GM19438 (cell line): ENCODE results near the gene NAA40.
A peak's percentile ranks its signal among the peaks of the same experiment; 100 is the strongest.

Experiments
- ATAC-seq: cut with Tn5 transposase; IDR thresholded peaks from one replicate; pipeline ENCODE4 v1.9.1; 2021; ENCODE audit warnings: low read depth; ENCODE audit not compliant: unreplicated experiment

Gene NAA40

DNA sequence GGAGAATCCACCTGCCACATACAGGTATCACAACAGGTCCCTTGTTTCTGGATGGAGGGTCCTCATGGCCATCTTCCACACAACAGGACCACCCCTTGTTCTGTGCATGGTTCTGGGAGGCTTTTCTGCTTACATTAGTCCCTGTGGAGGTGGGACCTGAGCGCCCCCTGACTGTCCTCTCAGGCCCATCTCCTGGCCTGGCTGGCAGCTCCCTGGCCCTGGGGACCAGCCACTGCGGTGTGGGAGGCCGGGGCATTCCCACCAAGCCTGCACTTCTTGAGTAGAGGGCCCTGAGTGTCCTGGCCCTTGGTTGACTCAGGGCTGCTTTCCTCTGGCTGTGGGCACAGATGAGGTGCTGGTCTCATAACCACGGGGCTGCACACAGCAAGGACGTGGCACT lies 40.6 kb downstream of the NAA40 start:
- ATAC-seq = no peak

DNA sequence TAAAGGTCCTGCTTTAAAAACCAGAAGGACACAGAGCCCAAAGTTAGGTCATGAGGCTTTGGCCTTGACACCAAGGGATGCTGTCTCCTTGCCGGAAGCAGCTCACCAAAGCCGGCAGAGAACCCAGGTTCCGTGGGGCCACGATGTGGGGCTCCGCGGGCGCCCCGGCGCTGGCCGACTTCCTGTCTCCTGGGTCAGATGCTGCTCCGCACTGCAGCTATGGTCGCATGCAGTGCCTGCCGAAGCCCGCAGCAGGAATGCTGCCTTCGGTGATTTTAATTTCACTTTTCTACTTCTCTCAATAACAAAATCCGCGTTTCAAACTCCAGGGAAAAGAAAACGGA lies 47.0 kb downstream of the NAA40 start:
- ATAC-seq = peak; percentile 50

DNA sequence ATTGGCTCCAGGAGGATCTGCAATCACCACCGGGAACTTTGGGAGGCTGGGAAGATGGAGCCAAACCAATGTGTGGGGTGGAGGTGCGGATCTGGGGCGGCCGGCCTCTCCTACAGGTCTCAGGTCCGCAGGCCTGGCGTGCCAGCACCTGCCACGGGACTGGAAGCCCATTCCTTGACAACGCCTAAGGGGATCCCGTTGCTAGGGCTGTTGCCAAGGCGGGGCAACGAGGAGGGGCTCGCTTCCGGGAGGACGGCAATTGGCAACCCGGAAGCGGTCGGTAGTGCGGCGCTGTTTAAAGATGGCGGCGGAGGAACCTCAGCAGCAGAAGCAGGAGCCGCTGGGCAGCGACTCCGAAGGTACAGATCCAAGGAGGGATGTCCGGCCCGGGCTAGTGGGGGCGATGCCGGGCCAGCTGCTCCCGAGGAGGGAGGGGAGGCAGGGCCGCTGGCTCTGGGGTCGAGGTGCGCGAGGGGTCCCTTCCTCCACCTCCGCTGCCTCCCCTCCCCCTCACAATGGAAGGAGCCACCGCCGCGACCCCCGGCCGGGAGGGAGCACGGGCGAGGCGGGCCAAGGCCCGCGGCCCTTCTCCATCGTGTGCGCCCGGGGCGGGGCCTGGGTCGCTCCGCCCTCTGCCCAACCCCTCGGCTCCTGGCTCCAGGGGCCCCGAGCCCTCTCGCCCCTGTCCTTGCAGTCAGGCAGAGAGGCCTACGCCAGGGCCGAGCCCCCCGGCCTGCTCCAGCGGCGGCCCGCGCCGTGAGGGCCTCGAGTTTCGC lies 47.5 kb downstream of the NAA40 start, which contains the start of gene OTUB1:
TSS of gene OTUB1 (plus strand) at position 283 of the 776 bp plus-strand sequence. CDS start at position 302, 19 bp downstream.
- ATAC-seq = peak; percentile 92

DNA sequence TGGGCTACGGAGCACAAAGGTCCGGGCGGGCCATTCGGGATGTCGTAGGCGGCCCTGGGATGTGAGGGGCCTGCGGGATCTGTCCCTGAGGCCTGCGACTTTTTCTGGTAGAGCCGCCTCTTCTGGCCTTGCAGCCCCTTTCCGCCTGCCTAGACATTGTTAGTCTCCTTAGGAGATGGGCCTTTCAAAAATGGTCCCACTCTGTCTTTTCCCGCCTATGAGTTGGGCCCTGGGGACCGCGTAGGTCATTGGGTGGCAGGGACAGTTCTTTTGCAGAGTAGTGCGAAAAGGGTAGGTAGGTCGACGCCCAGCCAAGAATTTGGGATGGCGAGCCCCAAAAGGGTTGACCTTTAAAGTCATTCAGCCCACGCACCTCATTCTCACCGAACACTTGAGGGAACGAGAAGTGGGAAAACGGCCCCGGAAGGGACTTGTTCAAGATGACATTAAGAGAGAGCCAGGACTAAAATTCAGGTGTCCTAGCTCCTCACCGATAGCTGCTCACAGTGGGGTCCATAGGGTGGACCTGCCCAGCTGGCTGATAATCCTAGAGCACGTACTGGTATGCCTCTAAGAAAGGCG lies 48.2 kb downstream of the NAA40 start:
- no peak for ATAC-seq

DNA sequence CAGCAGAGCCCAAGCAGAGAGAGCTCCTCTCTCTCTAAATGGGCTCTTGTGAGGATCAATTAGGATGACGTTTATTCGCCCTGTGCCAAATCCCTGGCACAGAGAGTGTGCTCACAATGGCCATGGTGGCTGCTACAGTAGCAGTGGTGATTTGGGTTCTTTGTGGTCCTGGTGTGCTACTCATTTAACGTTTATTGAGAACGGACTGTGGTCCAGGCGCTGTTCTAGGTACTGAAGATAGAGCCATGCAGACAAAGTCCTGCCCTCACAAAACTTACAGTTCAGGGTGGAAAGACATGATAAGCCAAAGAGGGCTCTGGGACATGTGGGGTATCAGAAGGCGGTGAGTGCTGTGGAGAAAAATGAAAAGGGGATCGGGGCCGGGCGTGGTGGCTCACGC lies 52.8 kb downstream of the NAA40 start:
- ATAC-seq = no peak

DNA sequence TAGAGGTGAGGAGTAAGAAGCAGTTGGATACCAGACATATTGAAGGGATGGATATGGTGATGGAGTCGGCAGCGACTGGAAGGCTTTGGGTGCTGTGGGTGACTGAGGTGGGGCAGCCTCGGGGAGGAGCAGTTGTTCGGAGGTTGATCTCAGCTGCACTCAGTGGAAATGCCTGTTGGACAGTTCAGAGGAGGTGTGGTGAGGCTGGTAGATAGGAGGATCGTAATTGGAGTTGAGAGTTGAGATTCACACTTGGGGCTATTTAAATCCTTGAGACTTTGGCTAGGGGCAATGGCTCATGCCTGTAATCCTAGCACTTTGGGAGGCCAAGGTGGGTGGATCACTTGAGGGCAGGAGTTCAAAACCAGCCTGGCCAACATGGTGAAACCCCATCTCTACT lies 54.3 kb downstream of the NAA40 start:
- ATAC-seq = no peak

DNA sequence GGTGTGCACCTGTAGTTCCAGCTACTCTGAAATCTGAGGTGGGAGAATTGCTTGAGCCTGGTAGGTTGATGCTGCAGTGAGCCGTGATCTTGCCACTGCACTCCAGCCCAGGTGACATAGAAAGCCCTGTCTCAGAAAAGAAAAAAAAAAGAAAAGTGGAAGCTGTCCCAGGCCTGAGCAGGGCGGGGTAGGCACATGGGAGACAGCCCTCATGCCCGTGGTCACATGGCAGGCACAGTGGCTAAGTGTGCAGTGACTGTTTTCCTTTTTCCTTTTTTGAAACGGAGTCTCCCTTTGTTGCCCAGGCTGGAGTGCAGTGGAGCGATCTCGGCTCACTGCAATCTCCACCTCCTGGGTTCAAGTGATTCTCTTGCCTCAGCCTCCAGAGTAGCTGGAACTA lies 55.2 kb downstream of the NAA40 start:
- ATAC-seq = no peak

DNA sequence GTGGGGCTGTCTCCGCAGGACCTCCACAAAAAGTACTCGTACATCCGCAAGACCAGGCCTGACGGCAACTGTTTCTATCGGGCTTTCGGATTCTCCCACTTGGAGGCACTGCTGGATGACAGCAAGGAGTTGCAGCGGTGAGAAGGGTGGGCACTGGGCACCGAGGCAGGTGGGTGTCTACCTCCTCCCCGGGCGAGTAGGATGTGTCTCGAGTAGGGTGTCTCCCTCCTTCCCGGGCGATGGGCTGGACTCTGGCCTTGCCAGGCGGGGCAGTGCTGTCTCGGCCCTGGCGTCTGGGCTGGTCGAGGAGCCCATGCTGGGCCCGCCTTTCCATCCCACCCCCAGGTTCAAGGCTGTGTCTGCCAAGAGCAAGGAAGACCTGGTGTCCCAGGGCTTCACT lies 57.7 kb downstream of the NAA40 start:
- no peak for ATAC-seq

DNA sequence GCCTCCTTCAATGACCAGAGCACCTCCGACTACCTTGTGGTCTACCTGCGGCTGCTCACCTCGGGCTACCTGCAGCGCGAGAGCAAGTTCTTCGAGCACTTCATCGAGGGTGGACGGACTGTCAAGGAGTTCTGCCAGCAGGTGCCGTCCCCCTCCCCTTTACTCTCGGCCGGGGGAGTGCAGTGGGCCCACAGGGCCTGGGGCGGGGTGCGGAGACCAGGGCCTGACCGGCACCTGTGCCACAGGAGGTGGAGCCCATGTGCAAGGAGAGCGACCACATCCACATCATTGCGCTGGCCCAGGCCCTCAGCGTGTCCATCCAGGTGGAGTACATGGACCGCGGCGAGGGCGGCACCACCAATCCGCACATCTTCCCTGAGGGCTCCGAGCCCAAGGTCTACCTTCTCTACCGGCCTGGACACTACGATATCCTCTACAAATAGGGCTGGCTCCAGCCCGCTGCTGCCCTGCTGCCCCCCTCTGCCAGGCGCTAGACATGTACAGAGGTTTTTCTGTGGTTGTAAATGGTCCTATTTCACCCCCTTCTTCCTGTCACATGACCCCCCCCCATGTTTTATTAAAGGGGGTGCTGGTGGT lies 58.4 kb downstream of the NAA40 start:
- ATAC-seq = no peak

DNA sequence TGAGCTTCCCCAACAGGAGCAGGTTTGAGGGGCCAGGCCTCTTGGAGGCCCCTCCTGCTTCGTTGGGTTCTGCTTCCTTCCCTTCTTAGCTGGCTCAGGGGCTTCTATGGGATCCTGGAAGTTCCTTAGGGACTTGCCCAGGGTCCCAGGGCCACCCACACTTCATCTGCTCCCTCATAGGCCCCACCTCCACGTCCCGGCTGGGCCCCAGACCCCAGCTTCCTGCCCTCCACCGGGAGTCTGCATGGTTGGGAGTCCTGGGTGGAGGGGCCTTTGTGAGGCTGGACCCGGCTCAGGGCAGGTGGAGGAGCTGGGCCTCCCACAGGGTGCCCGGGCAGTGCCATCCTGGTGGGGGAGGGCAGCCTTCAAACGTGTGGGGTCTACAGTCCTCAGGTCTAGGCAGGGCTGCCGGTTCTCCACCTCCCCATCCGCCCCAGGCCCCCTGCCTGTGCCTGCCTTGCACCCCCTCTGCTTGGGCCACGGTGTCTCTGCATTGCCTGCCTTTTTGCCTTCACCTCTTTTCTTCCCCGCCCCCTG lies 59.1 kb downstream of the NAA40 start:
- no peak for ATAC-seq

DNA sequence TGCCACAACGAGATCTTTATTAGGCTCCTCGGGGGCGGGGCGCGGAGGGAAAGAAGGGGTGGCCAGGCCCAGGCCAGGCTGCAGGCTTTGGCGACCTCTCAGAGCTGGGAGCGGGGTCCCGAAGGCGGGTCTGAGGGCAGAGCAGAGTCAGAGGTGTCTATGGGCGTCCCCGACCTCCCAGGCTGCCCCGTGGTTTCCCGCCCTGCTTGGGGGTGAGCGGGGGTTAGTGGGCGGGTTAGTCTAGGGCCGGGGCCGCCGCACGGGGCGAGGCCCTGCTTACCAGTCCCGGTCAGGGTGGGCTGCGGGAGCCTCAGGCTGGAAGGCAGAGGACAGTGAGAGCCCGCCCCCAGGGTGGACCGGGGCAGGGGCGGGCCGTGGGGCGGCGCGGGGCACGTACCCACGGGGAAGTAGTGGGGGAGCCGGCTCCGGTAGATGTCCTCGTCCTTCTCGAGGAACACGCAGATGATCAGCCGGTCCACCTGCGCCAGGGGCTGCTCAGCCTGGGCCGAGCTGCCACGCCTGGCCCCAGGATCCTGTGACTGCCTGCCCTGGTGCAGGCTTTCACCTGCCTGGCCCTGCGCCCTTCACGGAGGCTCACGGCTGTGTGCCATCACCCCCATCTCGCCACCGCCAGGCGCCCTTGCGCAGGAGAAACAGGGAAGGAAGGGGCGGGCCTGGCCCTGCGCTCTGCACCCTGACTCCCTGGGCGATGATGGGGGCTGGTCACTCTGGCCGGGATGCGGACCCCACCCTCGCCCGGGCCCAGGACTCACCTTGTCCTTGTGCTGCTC lies 60.0 kb downstream of the NAA40 start:
- no peak for ATAC-seq

DNA sequence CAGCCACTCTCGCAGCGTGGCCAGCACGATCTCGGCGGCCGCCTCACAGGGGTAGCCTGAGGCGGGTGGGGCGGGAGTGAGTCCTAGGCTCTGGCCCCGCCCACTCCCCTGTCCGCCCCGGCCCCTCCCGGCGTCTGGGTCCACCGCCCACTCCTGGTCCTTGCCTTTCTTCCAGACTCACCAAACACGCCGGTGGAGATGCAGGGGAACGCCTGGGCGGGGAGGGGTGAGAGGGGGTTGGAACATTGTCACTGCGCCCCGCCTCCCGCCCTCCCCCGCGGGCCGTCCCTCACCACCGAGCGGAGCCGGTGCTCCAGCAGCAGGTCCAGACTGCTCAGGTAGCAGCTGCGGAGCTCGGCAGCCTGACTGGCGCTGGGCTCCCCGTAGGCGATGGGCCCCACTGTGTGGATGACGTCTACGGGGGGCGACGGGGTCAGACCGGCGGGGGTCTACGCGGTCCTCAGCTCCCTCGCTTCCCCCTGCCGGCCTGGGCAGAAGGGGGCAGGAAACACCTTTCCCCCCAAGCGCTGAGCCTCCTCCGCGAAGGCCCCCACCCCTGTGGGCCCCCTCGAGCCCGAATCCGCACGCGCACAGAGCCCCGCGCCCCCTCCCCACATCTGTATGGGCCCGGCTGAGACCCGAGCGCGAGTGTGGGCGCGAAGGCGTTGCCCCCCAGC lies 60.7 kb downstream of the NAA40 start:
- ATAC-seq = no peak

DNA sequence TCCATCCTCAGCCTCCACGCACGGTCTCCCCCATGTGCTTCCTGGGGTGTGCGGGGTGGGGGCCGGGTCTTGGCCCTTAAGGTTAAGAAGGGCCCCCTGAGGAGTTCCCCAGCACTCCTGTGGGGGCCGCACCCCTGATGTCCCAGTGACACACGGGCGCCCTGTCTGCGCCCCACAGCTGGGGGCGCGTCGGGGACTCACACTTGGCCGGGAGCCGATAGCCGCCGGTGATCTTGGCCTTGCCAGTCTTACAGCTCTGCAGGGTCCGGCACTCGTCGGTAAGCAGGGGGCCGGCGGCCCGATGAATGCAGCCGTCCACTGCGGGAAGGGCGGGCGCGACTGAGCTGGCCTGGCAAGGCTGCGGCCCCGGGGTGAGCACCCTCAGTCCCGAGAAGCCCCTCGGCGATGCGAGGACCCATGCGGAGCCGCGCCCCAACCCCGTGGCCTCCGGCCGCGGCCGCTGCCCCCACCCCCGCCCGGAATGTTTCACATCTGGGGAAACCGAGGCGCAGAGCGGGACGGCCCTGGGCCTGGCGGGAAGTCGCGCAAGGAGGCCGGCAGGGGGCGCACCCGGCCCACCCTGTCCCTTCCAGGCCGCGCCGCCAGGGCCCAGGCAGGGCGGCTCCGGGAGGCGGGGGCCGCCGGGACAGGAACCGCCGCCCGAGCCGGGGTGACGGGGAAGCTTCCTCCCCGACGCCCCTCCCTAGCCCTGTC lies 61.4 kb downstream of the NAA40 start:
- ATAC-seq = no peak

DNA sequence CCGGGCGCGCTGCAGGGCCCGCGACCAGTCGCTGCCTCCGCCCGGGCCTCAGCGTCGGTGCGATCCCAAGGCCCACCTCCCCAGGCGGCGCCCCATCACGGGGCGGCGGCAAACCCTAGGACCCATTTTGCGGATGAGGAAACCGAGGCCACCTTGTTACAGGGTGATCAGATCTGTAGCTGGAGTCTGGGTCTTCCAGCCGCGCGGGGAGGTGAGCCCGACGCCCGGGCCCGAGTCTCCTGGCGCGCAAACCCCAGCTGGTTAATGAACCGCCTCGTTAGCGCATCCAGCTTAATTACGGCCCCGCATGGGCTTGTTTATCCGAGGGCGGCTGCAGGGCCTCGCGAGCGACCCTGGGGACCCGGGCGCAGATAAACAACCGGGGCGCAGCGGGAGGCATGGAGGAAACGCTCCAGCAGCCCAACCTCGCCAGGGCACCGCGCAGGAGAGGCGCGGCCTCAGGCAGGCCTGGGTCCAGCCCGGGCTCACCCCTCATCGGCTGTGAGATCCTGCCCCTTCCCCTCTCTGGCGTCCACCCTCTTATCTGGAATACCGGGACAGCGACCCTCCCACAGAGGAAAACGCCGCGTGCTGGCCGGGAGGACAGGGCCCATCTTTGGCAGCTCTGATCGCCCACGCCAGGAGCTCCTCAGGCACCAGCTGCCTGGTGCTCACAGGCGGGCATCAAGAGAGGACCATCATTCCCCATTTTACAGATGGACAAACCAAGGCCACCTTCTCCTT lies 62.1 kb downstream of the NAA40 start:
- ATAC-seq = no peak

DNA sequence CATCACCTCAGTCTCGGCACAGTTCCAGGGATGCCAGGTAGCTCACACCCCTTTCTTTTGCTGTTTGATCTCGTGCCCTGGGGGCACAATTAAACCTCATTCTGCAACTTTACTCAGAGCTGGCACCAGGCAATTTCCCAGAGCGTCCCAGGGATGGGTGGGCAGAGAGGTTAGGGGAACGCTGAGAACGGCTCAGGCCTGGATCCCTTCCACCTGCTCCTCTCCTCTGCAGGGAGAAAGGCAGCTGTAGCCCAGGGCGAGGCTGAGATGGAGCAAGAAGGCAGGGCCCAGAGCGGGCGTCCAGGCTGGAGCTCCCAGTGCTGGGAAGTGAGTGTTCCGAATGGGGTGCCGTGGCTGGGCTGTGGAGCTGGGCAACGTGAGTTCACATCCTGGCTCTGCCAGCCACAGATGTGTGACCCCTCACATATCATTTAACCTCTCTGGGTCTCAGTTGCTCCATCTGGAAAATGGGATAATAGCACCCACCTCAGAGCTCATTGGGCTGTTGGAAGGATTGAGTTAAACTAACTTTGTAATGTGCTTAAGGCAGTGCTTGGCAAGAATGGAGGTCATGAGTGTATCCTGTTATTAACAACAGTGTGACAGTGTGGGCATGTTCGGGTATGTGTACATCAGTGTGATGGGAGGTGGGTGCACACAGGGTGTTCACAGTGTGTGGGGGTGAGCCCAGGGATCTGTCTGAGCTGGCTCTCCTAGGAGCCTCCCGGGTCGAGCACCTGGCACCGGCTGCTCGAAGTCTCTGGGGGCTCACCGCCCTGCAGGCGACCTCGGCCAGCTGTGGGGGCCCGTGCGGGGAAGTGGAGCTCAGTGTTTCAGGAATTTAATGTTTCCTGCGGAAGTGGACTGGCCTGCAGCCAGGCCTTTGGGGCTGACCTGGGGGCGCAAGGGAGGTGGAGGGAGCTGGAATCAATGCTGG lies 63.0 kb downstream of the NAA40 start:
- no peak for ATAC-seq

DNA sequence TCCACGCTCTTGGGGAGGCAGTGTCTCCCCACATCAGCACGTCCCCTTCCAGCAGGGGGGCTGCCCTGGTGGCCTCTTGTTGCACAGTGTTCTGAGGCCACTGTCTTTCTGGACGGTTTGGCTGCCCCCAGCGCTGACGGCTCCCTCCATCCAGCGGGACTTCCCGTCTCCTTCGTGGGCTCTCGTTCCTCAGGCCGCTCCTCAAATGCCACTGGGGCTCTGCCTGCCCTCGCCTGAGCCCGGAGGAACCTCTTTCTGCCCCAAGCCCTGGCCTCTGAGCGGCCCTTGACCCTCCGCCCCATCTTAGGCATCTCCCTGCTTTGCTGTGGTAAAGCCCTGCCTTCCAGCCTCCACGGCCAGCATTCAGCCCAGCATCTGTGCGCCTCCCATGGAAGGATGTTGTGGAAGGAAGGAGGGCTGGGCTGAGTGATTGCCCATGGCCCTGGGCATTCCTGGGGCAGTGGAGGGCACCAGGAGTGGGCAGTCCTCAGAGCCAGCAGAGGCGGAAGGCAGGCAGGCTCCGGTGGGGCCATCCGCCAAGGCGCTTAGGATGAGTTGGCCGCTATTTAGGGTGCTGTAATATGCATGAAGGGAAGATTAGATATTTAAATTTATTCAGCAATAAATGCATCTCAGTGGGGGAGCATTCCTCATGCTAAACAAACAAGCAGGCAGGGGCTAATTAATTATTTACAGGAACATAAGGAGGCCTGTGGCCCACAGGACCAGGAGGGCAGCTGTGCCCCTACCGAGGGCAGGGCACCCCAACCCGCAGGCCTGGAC lies 65.2 kb downstream of the NAA40 start:
- ATAC-seq = no peak

DNA sequence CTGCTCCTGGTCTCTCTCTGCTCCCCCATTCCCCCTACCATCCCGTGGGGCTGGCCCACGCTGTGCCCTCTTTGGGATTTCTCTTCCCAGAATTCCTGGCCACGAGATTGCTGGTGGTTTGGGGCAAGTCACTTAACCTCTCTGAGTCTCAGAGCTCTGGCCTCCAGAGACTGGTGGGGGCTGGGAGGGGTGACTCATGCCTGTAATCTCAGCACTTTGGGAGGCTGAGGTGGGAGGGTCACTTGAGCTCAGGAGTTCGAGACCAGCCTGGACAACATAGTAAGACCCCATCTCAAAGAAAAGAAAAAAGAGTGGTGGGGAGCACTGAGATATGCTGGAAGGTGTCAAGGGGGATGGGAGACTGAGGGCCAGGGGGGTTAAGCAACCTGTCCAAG lies 65.8 kb downstream of the NAA40 start:
- no peak for ATAC-seq
